H54 (cell line): ENCODE results near the gene SUGCT.
A peak's percentile ranks its signal among the peaks of the same experiment; 100 is the strongest.

ENCODE experiments used
- DNase-seq: peaks from one replicate; pipeline ENCODE4 v3.0.0; 2011; ENCODE audit warnings: low spot score, mixed read lengths; ENCODE audit not compliant: insufficient read length
- FAIRE-seq: peaks from 3 replicates; lab custom pipeline; 2011; peaks lifted over from hg19 to GRCh38; lab: Jason Lieb, UNC
- POLR2A ChIP-seq: IDR thresholded peaks from 2 replicates; pipeline ENCODE4 v1.6.1; 2011; ENCODE audit warnings: low read depth, mild to moderate bottlenecking, low read length

The SUGCT gene

DNA sequence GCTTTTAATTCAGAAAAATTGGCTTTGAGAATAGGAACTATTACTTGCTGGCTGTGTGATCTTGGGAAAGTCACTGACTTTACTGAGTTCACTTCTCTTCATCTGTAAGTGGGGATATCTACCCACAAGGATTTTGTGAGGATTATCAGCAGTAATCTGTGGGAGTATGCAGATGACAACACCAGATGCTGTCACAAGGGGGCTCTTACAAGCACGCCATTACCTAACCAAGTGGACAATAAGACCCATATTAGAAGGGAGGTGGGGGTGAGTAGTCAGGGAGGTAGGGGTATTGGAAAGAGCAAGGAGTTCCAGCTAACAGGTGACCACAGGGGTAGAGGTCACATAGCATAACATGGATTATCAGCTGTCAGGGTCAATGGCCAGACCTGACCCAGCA is 569.4 kb downstream of the SUGCT start:
- FAIRE-seq, result no peak
- no peak for DNase-seq
- TF ChIP-seq POLR2A, result no peak

DNA sequence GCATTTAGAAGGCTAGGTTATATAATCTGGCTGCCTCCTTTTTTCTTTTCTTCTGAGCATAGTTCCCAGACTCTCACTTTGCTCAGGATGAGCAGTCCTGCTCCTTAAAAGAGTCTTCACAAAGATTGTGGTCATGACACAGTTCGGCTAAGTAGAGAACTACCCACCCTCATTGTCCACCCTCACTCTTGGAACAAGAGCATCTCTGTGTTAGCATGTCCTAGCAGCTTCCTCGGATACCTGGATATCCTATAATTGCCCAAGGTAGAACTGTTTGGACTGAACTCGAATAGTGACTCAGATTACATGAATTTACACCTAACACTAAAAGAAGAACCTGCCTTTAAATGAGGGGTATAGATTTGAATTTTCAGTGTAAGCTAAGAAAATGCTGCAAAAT is 572.0 kb downstream of the SUGCT start:
- DNase-seq (no peak), FAIRE-seq (no peak)
- TF ChIP-seq POLR2A, result no peak

DNA sequence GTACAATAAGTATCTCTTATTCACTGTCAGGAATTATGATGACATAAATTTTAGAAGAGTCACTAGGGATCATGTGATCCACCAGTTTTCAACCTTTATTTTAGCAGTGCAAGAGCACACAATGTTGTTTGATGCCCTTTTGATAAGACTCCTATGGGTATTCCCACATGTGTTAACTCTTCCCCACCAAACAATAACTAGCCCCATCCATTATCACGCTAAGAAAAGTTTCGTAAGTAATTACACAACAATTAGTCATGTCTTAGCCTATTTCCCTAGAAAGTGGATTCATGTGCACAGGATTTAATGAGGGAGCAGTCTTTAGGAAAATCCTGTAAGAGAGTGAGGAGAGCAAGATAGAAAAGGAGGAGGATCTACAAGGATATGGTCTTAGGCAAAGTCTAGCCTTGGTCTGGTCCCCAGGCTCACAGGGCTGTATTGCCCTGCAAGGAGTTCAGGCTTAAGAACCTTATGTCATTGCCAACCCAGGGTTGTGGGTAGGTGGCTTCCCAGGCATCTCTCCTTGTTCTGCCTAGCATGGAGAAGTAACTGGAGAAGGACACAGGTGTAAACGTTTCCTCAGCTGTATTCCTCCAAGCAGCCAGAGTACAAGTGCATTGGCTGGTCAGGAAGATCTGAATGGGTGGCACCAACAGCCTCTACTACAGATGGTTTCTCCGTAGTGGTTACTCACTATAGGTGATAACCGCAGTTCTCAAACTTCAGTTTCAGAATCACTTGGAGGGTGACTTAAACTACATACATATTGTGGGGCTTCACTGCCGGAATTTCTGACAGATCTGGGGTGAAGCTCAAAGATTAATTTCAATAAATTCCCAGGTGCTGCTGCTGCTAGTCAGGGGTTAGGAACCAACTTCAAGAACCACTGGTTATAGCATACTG is 574.5 kb downstream of the SUGCT start:
- FAIRE-seq (no peak), DNase-seq (no peak)
- TF ChIP-seq POLR2A, result no peak

DNA sequence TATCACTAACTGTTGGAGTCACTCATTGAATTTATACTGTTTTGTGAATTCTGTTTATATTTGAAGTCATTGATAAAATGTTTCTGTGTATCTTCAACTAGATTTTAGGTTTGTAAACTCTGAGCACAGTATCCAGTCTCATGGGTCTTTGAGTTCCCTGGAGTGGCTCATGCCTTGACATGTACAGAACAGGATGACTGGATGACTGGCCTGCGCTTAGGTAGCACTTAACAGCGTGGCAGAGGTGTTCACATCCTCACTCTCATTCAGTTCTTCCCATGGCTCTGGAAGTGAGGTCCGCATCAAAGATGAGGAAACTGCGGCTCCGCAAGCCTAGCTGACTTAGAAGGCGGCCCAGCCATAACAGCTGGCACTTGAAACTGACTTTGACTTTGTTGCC is 576.9 kb downstream of the SUGCT start:
- FAIRE-seq (no peak), DNase-seq (no peak)
- TF ChIP-seq POLR2A, result no peak

DNA sequence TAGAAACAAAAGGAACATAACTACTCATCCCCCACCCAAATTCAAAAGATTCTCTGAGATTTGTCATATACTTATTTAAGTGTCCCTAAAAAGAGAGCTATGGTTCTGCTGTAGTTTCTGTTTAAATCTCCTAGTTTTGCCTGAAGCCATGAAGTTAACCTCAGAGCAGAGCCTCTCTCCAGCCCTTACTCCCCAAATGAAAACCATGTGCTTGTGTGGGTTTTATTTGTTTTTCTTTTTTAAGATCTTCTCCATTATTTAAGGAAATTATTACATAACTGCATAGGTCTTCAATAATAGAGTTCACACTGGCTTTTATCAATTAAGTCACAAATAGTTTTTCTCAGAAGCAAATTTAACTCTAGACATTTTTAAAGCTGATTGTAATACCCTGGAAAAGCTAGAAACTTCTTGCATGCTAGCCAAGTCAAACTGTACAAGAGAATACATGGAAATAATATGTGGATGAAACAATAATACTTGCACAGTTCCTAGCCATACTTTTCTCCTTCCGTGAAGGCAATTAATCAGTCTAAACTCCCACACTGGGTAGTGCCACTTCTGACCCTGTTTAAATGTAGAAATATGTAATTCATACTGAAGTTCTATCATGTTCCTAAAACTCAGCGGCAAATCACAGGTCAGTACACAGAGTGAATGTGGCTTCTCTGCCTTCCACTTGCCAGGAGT is 579.7 kb downstream of the SUGCT start:
- DNase-seq (no peak), FAIRE-seq (no peak)
- no peak for TF ChIP-seq POLR2A

DNA sequence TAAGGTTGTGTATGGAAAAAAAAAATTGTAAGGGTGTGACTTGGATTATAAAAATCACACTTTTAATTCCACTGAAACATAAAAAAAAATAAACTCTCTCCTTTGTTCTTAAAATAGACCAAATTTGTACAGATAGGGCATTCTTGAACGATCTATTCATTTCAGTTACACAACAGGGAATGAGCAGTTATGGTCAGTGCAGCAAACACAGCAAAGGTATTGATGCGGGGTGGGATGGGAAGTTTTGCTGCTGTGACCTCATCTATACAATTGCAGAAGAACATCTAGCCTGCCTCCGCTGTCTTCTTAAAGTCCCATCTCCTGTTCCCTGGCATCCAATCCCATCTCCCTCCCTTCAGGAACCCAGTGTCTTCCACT is 580.2 kb downstream of the SUGCT start:
- no peak for FAIRE-seq
- TF ChIP-seq POLR2A, result no peak
- no peak for DNase-seq

DNA sequence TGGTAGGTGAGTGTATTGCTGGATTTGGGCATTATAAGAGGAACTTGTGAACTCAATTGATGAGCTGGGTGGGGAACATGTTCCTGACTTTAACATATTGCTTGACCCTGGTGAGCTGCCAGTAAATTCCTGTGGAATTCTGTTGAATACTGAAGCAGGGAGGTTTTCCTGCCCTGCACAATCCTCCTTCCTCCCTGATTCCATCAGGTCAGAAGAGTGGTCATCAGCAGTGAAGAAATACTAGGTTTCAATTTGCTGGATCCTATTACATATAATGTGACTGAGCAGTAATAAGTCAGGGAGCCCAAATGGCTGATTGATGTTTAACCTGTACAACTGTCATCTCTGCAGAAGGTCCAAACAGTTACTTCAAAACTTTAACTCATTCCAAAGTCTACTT is 581.2 kb downstream of the SUGCT start:
- DNase-seq (no peak), FAIRE-seq (no peak)
- TF ChIP-seq POLR2A, result no peak

DNA sequence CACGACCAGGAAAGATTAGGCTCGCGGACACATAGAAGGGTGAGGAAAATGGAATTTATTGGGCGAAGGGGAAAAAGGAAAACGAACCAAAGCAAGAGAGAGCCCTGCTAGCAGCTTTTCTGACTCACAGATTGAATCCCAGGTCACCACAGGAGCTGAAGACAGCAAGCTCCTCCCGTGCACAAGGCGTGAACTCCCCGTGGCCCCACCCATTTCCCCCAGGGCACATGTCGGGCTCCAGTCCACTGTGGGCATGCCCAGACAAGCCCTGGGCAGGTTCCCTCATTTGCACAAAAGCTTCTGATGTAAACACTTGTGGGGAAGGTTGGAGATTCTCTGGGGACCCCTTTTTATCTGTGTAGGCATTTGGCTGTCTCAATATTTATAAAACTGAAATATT is 582.4 kb downstream of the SUGCT start:
- DNase-seq (peak; percentile 79), FAIRE-seq (peak; percentile 97)
- TF ChIP-seq POLR2A, result 0 out of 2 replicates have a peak, but pooled peaks have one; percentile 8

DNA sequence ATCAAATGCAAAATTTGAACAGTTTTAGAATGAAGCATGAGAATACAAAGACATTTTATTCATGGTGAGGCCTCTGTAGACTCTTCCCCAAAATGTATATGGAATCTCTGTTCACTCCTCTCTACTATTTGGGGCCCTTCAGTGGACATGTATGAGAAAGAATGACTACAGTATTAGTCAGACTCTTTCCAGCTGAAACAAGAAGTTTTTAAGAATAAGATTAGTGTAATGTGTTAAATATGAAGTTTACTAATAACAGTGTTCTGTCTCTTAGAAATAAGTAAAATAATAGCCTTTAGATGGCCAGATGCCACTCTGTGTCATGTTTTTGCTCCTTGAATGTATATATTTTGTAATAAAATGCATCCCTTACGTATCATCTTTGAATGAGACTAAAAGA is 585.6 kb downstream of the SUGCT start:
- DNase-seq, result no peak
- FAIRE-seq, result no peak
- TF ChIP-seq POLR2A, result no peak

DNA sequence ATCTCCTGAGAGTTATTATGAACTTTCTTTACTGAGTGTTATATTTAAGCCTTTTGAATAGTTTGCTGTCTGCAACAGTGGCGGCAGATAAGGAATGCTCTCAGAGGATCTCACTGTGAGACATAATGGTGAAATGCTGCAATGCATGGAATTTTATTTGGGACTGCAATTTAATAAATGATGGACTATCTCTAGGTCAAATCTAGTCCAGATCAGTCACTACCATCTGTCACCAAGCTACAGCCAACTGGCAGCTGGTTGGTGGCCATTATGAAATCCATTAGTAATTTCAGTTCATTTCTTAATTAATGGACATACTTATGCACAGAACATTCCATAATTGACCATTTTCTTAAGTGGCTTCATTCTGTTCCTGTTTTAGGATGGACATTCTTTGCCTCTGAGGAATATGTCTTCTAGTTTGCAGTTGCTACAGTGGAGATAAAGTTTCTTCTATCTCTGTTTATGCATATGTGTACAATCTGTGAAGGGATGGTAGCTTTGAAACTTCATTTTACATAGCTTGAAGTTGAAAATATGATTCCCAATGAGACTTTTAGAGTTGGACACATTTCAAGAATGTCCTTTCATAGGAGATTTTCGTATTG is 586.6 kb downstream of the SUGCT start:
- no peak for TF ChIP-seq POLR2A
- DNase-seq (no peak), FAIRE-seq (no peak)

DNA sequence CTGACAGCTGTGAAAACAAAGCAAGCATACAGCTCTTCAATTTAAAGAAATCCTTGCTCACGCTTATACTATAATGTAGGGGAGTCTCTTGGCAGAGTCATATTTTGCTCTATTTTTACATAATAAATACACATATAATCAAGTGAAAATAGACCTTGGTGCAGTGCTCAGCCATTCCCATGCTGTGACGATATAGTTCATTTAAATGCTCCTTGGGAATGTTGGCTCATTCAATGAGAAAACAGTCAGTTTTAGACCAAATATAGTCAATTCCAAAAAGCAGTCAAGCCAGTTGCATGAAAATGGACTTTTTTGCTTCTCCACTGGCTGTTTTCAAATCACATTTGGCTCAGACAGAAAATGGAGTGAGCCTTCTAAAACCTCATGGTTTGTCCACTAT is 587.4 kb downstream of the SUGCT start:
- FAIRE-seq (no peak), DNase-seq (no peak)
- TF ChIP-seq POLR2A, result no peak

DNA sequence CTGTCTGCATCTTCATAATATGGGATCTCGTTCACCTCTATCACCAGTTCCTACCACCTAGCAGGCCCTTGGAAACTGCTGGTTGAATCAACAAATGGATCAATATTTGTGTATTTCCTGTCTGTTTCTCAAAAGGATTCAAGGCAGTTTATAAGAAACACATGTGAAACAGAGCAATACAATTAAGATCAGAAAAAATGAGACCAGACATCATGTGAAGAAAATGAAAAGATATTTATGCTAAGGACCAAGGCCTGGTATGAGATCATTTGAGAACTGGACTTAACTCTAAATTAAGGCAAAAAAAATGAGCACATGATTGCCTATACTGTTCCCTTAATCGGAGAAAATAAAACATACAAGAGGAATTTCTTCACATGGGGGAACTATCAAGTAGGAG is 589.0 kb downstream of the SUGCT start:
- FAIRE-seq, result no peak

DNA sequence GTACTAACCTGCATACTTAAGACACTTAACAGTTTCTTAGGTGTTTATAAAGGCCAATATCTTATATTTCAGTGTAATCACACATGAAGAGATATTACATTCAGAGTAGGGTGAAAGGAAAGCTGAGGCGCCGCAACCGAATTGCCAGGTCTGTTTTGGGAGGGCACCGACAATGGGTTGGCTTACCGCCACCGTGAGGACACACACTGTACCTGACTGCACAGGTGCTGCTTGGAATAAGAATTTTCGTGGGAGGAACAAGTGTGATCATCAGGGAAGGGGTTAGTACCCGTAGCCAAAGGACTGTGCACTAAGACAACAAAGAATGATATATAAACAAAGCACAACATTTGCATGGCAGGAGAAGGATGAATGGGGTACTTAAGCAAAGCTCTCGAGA is 591.8 kb downstream of the SUGCT start:
- TF ChIP-seq POLR2A, result no peak
- FAIRE-seq (no peak), DNase-seq (no peak)

More for the DNA sequence above, 589.0 kb downstream of the SUGCT start:
- DNase-seq, result no peak
- no peak for TF ChIP-seq POLR2A

DNA sequence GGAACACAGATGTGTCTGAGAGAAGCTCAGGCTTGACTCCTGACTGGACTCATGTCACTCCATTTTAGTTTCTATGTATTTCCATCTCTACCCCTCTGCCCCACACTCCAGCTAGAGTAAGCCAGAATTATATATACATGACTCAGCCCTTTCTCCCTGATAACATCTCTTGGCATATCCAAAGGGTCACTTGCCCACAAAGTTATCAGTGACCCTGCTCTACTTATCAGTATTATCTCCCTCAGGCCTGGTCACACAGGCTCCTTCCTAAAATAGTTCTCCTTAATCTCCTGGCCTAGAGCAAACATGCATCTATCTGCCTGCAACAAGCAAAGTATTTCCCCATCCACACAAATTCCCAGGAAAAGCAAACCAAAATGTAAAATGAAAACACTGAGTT is 598.3 kb downstream of the SUGCT start:
- DNase-seq (no peak), FAIRE-seq (no peak)
- no peak for TF ChIP-seq POLR2A
